ENCODE data around the gene GCLM. TPM values are rescaled to one million over a fixed set of nuclear protein-coding genes. Genes with fewer than 3 reads are reported as not detected.
"Not testable (repeated sequence)": the region's sequence is repeated elsewhere in the genome, so short reads cannot be mapped to it uniquely, and the experiment has no call there.

GCLM gene
- total RNA-seq, 2 donors from 2014 or later: 22.6 to 30.5 TPM

DNA sequence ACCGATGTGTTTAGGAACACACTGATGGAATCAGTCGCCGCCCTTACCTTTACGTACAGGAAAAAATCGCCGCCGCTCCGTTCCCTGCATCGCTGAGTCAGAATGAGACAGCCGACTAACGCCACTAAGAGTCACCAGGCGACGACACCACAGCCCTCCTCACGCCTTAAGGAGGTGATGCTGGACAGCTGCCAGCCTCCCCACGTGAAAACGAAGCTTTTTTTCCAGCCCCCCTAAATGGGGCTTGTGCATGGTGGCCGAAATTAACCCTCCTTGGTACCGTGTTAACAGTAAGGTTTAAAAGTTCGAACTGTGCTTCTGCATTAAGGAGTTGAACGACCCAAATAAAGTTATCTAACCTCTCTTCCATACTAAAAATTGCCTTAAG, 30.7 kb downstream of the GCLM start:
- peak overlapping the region; percentile 93 to 100 for H3K4me3 Mint-ChIP-seq

DNA sequence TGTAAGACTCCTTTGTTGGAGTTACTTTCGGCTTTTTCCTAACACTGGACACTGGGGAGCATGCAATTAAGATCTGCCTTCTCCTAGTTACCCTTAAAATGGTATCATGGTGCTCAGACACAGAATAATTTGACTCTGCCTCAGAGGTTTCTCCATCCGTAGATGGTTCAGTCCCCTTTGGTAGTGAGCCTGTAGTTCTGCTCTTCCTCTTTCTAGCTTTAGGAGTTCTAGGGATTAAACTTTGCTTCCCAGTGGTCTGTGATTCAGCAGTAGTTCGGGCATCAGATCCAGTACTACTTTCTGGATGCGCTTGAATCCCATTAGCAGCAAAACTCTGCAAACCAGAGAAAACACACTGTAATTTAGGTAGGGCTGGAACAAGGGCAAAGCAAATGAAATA, 31.7 kb downstream of the GCLM start:
- Mint-ChIP-seq H3K27me3 (ENCODE audit: low read depth) (no peaks in the 10 kb centered on the region), H3K9me3 (no peaks in the 10 kb centered on the region), H3K27ac (peak overlapping the region; percentile 100), H3K4me1 (ENCODE audit: low read depth) (peaks cover 45% of the 10 kb centered on the region), H3K36me3 (ENCODE audit: insufficient read depth in 2 of 2) (peaks cover 25 to 29% of the 10 kb centered on the region in 2 donors), H3K4me3 (peak overlapping the region; percentile 93 to 100)
- no peak for DNase-seq
- no peak for ATAC-seq (replicated peaks in 1 of 2)

More for the DNA sequence above, 30.7 kb downstream of the GCLM start:
- peaks cover 45% of the 10 kb centered on the region for H3K4me1 Mint-ChIP-seq (ENCODE audit: low read depth)
- H3K36me3 Mint-ChIP-seq (ENCODE audit: insufficient read depth in 2 of 2): peaks cover 25 to 30% of the 10 kb centered on the region in 2 donors
- no peaks in the 10 kb centered on the region for H3K9me3 Mint-ChIP-seq
- DNase-seq: peak; percentile 77 to 79
- H3K27ac Mint-ChIP-seq: peak overlapping the region; percentile 100
- ATAC-seq (replicated peaks in 1 of 2): peak; percentile 74 to 82
- H3K27me3 Mint-ChIP-seq (ENCODE audit: low read depth): no peaks in the 10 kb centered on the region

DNA sequence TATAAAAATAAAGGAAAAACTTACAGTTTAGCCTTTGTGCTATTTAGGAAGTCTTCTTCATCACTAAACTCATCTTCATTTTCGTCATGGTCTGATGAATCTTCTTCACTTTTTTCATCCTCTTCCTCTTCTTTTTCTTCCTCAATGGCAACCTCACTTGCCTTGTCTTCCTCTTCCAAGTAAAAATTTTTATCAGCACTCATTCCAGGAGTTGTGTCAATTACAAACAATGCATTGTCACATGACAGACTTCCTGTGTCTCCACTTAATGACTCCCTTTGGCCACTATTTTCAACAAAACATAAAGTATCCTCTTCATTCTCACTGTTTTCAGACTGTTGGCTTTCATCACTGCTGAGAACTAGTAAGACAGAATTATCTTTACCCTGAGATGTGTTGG, 33.0 kb downstream of the GCLM start:
- ATAC-seq (replicated peaks in 1 of 2) (no peak), DNase-seq (no peak)
- Mint-ChIP-seq H3K4me3 (peak overlapping the region; percentile 93 to 100), H3K27me3 (ENCODE audit: low read depth) (no peaks in the 10 kb centered on the region), H3K27ac (peak overlapping the region; percentile 100), H3K9me3 (no peaks in the 10 kb centered on the region), H3K4me1 (ENCODE audit: low read depth) (peaks cover 45% of the 10 kb centered on the region), H3K36me3 (ENCODE audit: insufficient read depth in 2 of 2) (peaks cover 28 to 41% of the 10 kb centered on the region in 2 donors)

DNA sequence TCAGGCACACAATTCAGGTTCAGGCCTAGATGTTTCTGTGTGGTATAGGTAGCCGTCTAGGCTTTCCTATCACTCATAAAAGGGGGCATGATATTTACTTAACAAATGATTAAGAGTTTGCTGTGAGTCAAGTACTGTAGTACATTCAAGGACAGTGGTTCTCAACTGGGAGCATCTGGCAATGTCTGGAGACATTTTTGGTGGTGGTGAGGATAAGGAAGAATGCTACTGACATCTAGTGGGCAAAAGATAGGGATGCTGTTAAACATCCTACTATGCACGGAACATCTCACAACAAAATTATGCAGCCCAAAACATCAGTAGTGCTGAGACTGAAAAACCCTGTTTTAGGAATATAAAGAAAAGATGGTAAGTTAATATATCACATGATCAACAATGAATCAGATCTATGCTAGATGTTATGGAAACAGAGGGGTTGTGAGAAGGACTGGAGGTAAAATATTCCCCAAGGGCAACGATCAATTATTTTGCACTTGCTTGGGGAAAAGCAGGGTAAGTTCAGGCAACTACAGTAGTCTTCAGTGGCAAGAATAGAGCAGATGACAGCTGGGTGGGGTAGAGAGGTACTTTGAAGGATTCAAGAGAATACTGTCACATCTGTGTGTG, 35.1 kb downstream of the GCLM start:
- H3K4me3 Mint-ChIP-seq: no peak overlapping the region
- H3K4me1 Mint-ChIP-seq (ENCODE audit: low read depth): peaks cover 39% of the 10 kb centered on the region
- peak overlapping the region; percentile 48 for H3K27ac Mint-ChIP-seq
- DNase-seq (no peak), ATAC-seq (replicated peaks in 1 of 2) (no peak)
- H3K9me3 Mint-ChIP-seq: no peaks in the 10 kb centered on the region
- H3K27me3 Mint-ChIP-seq (ENCODE audit: low read depth): no peaks in the 10 kb centered on the region
- H3K36me3 Mint-ChIP-seq (ENCODE audit: insufficient read depth in 2 of 2): peaks cover 25 to 56% of the 10 kb centered on the region in 2 donors

DNA sequence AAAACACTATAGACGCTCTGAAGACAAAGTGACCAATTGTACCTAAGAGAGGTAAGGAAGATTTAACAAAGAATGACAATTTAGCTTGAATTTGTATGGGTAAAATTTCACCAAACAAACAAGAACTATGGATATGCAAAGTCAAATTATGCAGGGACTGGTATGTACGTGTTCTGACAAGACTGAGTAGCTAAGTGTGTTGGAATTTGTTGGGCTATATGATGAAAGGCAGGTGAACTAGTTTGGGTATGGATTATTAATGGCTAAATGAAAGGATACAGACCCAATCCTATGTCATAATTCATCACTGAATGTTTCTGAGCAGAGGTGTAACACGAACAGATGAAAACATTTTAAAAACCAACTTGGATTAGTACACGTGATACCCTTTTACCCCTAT, 37.9 kb downstream of the GCLM start:
- ATAC-seq (replicated peaks in 1 of 2) (no peak), DNase-seq (no peak)
- no peaks in the 10 kb centered on the region for H3K27me3 Mint-ChIP-seq (ENCODE audit: low read depth)
- no peaks in the 10 kb centered on the region for H3K9me3 Mint-ChIP-seq
- H3K4me3 Mint-ChIP-seq: no peak overlapping the region
- peak overlapping the region; percentile 93 for H3K27ac Mint-ChIP-seq
- H3K4me1 Mint-ChIP-seq (ENCODE audit: low read depth): peaks cover 18% of the 10 kb centered on the region
- H3K36me3 Mint-ChIP-seq (ENCODE audit: insufficient read depth in 2 of 2): peaks cover 20 to 51% of the 10 kb centered on the region in 2 donors

DNA sequence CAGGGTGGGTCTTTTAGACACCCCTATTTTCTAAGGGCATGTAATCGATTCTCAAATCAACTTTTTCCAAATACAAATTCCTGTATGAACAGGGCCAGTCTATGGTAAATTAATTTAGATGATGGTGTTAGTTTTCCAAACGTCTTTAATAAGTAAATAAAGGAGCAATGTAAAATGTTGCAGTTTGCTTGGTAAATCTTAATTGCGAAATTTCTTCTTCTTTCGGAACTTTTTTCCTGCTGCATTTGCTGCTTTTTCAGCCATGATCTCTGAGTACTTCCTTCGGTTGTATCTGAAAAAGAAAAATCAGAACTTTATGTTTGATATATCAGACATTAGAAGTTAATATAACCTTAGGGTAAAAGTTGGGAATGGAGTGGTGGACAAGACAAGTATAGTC, 39.6 kb downstream of the GCLM start:
- Mint-ChIP-seq H3K4me1 (ENCODE audit: low read depth) (peaks cover 9% of the 10 kb centered on the region), H3K4me3 (no peak overlapping the region), H3K27me3 (ENCODE audit: low read depth) (no peaks in the 10 kb centered on the region), H3K27ac (no peak overlapping the region), H3K36me3 (ENCODE audit: insufficient read depth in 2 of 2) (peaks cover 14 to 44% of the 10 kb centered on the region in 2 donors), H3K9me3 (no peaks in the 10 kb centered on the region)
- DNase-seq (no peak), ATAC-seq (replicated peaks in 1 of 2) (no peak)

DNA sequence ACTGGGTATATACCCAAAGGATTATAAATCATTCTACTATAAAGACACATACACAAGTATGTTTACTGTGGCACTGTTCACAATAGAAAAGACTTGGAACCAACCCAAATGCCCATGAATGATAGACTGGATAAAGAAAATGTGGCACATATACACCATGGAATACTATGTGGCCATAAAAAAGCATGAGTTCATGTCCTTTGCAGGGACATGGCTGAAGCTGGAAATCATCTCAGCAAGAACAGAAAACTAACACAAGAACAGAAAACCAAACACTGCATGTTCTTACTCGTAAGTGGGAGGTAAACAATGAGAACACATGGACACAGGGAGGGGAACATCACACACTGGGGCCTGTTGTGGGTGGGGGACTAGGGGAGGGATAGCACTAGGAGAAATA, 40.7 kb downstream of the GCLM start:
- not testable (repeated sequence) for DNase-seq; H3K27ac Mint-ChIP-seq; ATAC-seq (replicated peaks in 1 of 2); H3K27me3 Mint-ChIP-seq (ENCODE audit: low read depth); H3K4me1 Mint-ChIP-seq (ENCODE audit: low read depth); H3K4me3 Mint-ChIP-seq; H3K9me3 Mint-ChIP-seq
- H3K36me3 Mint-ChIP-seq (ENCODE audit: insufficient read depth in 2 of 2): peaks cover 8 to 37% of the 10 kb centered on the region in 2 donors

DNA sequence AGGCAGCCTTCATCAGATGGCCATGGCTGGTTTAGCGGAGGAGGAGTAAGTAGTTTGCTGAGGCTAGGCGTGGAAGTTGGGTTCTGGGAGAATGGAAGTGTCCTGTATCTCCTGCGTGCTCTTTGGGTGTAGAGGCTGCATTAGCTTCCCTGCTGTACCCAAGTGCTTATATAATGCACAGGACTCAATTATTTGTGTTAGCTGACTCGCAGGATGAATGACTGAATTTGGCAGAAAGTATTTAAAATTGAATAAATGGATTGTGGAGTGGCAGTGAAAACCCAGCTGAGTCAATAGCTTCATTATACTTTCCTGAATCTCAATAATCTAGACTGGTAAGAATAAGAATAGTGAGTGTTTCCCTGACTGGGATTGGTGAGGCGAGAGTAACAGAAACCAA, 44.0 kb downstream of the GCLM start:
- ATAC-seq (replicated peaks in 1 of 2) (peak in 1 of 2 donors; percentile 36), DNase-seq (no peak)
- Mint-ChIP-seq H3K4me3 (no peak overlapping the region), H3K4me1 (ENCODE audit: low read depth) (no peaks in the 10 kb centered on the region), H3K27me3 (ENCODE audit: low read depth) (no peaks in the 10 kb centered on the region), H3K27ac (no peak overlapping the region), H3K36me3 (ENCODE audit: insufficient read depth in 2 of 2) (peaks cover 3 to 19% of the 10 kb centered on the region in 2 donors), H3K9me3 (no peaks in the 10 kb centered on the region)

DNA sequence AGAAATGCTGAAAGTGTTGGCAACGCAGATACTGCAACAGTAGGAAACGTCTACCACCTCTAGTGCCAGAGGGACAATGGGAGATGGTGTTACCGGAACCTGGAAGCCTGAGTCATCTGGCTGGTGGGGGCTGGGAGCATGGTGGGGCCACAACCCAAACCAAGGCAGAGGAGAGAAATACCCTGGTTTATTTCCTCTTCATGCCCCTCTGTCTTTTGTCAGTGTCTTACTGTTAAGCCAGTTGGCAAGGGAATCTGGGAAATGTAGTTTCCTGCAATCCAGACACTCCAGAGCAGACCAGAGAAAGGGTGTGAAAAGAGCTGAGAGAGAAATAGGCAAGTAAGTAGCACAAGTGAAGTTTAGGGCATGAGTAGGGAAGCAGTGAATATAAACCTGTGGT, 45.1 kb downstream of the GCLM start:
- ATAC-seq (replicated peaks in 1 of 2): peak in 1 of 2 donors; percentile 11
- H3K9me3 Mint-ChIP-seq: no peaks in the 10 kb centered on the region

DNA sequence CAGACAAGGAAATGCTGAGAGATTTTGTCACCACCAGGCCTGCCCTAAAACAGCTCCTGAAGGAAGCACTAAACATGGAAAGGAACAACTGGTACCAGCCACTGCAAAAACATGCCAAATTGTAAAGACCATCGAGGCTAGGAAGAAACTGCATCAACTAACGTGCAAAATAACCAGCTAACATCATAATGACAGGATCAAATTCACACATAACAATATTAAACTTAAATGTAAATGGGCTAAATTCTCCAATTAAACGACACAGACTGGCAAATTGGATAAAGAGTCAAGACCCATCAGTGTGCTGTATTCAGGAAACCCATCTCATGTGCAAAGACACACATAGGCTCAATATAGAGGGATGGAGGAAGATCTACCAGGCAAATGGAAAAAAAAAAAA, 51.6 kb downstream of the GCLM start:
- H3K9me3 Mint-ChIP-seq; H3K27ac Mint-ChIP-seq; H3K4me1 Mint-ChIP-seq (ENCODE audit: low read depth); H3K4me3 Mint-ChIP-seq; H3K36me3 Mint-ChIP-seq (ENCODE audit: insufficient read depth in 2 of 2); H3K27me3 Mint-ChIP-seq (ENCODE audit: low read depth); DNase-seq; ATAC-seq (replicated peaks in 1 of 2): not testable (repeated sequence)

More for the DNA sequence above, 45.1 kb downstream of the GCLM start:
- DNase-seq: no peak
- Mint-ChIP-seq H3K36me3 (ENCODE audit: insufficient read depth in 2 of 2) (peaks cover 3 to 9% of the 10 kb centered on the region in 2 donors), H3K4me3 (no peak overlapping the region), H3K27ac (no peak overlapping the region), H3K27me3 (ENCODE audit: low read depth) (no peaks in the 10 kb centered on the region), H3K4me1 (ENCODE audit: low read depth) (no peaks in the 10 kb centered on the region)

DNA sequence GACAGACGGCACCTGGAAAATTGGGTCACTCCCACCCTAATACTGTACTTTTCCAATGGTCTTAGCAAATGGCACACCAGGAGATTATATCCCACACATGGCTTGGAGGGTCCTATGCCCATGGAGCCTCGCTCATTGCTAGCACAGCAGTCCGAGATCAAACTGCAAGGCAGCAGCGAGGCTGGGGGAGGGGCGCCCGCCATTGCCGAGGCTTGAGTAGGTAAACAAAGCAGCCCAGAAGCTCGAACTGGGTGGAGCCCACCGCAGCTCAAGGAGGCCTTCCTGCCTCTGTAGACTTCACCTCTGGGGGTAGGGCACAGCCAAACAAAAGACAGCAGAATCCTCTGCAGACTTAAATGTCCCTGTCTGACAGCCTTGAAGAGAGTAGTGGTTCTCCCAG, 53.2 kb downstream of the GCLM start:
- not testable (repeated sequence) for ATAC-seq (replicated peaks in 1 of 2); H3K4me3 Mint-ChIP-seq

DNA sequence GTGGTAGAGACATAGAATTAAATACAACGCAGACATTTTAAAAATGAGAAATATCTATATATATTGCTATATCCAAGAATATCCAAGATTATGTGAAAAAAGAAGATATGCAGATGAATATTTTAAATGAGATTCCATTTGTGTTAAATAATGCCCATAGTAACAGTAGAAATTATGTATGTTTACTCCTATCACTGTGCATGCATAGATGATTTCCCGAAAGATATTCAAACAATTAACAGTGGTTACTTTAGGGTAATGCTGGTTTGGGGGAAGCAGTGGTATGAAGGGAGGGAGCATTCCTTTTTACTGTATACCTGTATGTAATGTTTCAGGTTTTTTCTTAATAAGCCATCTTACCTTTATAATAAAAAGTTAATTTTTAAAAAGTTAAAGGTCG, 55.3 kb downstream of the GCLM start:
- Mint-ChIP-seq H3K27ac (no peak overlapping the region), H3K4me3 (no peak overlapping the region), H3K4me1 (ENCODE audit: low read depth) (no peaks in the 10 kb centered on the region), H3K36me3 (ENCODE audit: insufficient read depth in 2 of 2) (peaks cover 0 to 6% of the 10 kb centered on the region in 2 donors), H3K27me3 (ENCODE audit: low read depth) (peaks cover 9% of the 10 kb centered on the region), H3K9me3 (peaks cover 0 to 4% of the 10 kb centered on the region in 2 donors)
- ATAC-seq (replicated peaks in 1 of 2) (no peak), DNase-seq (no peak)

More for the DNA sequence above, 53.2 kb downstream of the GCLM start:
- DNase-seq; H3K27me3 Mint-ChIP-seq (ENCODE audit: low read depth); H3K36me3 Mint-ChIP-seq (ENCODE audit: insufficient read depth in 2 of 2); H3K9me3 Mint-ChIP-seq; H3K4me1 Mint-ChIP-seq (ENCODE audit: low read depth); H3K27ac Mint-ChIP-seq: not testable (repeated sequence)

DNA sequence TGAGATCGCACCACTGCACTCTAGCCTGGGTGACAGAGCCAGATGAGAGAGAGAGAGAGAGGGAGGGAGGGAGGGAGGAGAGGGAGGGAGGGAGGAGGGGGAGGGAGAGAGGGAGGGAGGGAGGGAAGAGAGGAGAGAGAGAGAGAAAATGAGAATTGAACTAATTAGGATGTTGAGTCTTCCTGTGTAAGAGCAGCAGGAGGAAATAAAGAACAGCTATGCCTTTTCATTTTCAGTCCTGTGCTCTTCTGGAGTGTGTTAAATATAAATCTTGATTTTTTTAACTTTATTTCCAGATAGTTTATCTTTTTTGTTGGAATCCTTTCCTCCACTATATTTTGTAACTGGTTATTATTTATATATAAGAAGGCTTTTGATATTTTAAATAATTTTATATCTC, 57.4 kb downstream of the GCLM start:
- no peak overlapping the region for H3K4me3 Mint-ChIP-seq
- H3K27me3 Mint-ChIP-seq (ENCODE audit: low read depth): no peaks in the 10 kb centered on the region
- no peak overlapping the region for H3K27ac Mint-ChIP-seq
- peaks cover 0 to 2% of the 10 kb centered on the region in 2 donors for H3K9me3 Mint-ChIP-seq
- DNase-seq: no peak
- peaks cover 10% of the 10 kb centered on the region for H3K4me1 Mint-ChIP-seq (ENCODE audit: low read depth)
- ATAC-seq (replicated peaks in 1 of 2): no peak
- H3K36me3 Mint-ChIP-seq (ENCODE audit: insufficient read depth in 2 of 2): peaks cover 2 to 3% of the 10 kb centered on the region in 2 donors

DNA sequence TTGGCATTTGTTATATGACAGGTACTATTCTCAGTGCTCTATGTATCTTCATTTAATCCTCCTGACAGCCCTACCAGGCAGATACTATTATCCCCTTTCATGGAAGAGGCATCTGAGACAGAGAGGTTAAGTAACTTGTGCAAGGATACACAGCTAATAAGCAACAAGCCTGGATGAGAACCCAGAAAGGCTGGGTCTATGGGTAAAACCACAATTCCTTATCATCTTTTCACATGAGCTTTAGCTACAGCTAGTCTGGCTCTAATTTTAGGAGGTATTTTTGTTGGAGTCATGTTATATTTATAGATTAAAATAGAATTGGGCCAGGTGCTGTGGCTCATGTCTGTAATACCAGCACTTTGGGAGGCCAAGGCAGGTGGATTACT, 57.9 kb downstream of the GCLM start:
- H3K27me3 Mint-ChIP-seq (ENCODE audit: low read depth): no peaks in the 10 kb centered on the region
- no peak overlapping the region for H3K27ac Mint-ChIP-seq
- peaks cover 0 to 3% of the 10 kb centered on the region in 2 donors for H3K36me3 Mint-ChIP-seq (ENCODE audit: insufficient read depth in 2 of 2)
- peaks cover 10% of the 10 kb centered on the region for H3K4me1 Mint-ChIP-seq (ENCODE audit: low read depth)
- no peak for DNase-seq
- H3K4me3 Mint-ChIP-seq: no peak overlapping the region
- no peaks in the 10 kb centered on the region for H3K9me3 Mint-ChIP-seq
- ATAC-seq (replicated peaks in 1 of 2): no peak
